T-helper 2 cell treated with Interferon-gamma antibody and Interleukin-4, amounts not matched to agents 5 μg/mL and 100 μg/mL, for 36 hours (primary cell): ENCODE data around the gene BAX.
A peak's percentile ranks its signal among the peaks of the same experiment; 100 is the strongest.

ENCODE experiments used
- DNase-seq: peaks from one replicate; pipeline ENCODE4 v3.0.0; 2021; ENCODE audit warnings: low spot score
- H3K27ac Mint-ChIP-seq: one replicate; pipeline ENCODE4 v1.8.0; 2021; ENCODE audit warnings: mild to moderate bottlenecking, mixed read lengths
- H3K27me3 Mint-ChIP-seq: one replicate; pipeline ENCODE4 v1.8.0; 2021; ENCODE audit warnings: low read depth, mixed read lengths
- H3K36me3 Mint-ChIP-seq: one replicate; pipeline ENCODE4 v1.8.0; 2021; ENCODE audit warnings: low read depth, mixed read lengths
- H3K4me1 Mint-ChIP-seq: one replicate; pipeline ENCODE4 v1.8.0; 2021; ENCODE audit warnings: low read depth, mixed read lengths
- H3K4me3 Mint-ChIP-seq: one replicate; pipeline ENCODE4 v1.8.0; 2022; ENCODE audit warnings: mild to moderate bottlenecking, moderate library complexity, mixed read lengths
- H3K9me3 Mint-ChIP-seq: one replicate; pipeline ENCODE4 v1.8.0; 2021; ENCODE audit warnings: mixed read lengths

Gene BAX

GRCh38 chr19:48962029-48962848 is 7.6 kb downstream of the BAX start:
- Mint-ChIP-seq H3K27ac (peak overlapping the region; percentile 93), H3K27me3 (no peaks in the 10 kb centered on the region), H3K4me1 (peaks cover 52% of the 10 kb centered on the region), H3K4me3 (peak overlapping the region; percentile 85), H3K36me3 (peaks cover 45% of the 10 kb centered on the region), H3K9me3 (no peaks in the 10 kb centered on the region)
- peak; percentile 42 for DNase-seq

GRCh38 chr19:48962849-48963165 is 8.1 kb downstream of the BAX start:
- Mint-ChIP-seq H3K36me3 (peaks cover 43% of the 10 kb centered on the region), H3K4me3 (peak overlapping the region; percentile 85), H3K9me3 (no peaks in the 10 kb centered on the region), H3K27me3 (no peaks in the 10 kb centered on the region), H3K4me1 (peaks cover 51% of the 10 kb centered on the region), H3K27ac (peak overlapping the region; percentile 93)
- DNase-seq = no peak

GRCh38 chr19:48963371-48964204 is 8.9 kb downstream of the BAX start:
- H3K36me3 Mint-ChIP-seq = peaks cover 42% of the 10 kb centered on the region

GRCh38 chr19:48964205-48965039 is 9.7 kb downstream of the BAX start:
- peak; percentile 10 for DNase-seq
- Mint-ChIP-seq H3K4me1 (peaks cover 48% of the 10 kb centered on the region), H3K4me3 (peak overlapping the region; percentile 85), H3K36me3 (peaks cover 44% of the 10 kb centered on the region), H3K27me3 (no peaks in the 10 kb centered on the region), H3K27ac (peak overlapping the region; percentile 93), H3K9me3 (no peaks in the 10 kb centered on the region)

More at GRCh38 chr19:48963371-48964204, 8.9 kb downstream of the BAX start:
- peak overlapping the region; percentile 93 for H3K27ac Mint-ChIP-seq
- peaks cover 49% of the 10 kb centered on the region for H3K4me1 Mint-ChIP-seq
- H3K27me3 Mint-ChIP-seq = no peaks in the 10 kb centered on the region
- no peaks in the 10 kb centered on the region for H3K9me3 Mint-ChIP-seq
- peak overlapping the region; percentile 85 for H3K4me3 Mint-ChIP-seq
- peak; percentile 73 for DNase-seq

- peaks cover 42% of the 10 kb centered on the region for H3K36me3 Mint-ChIP-seq
- DNase-seq = peak; percentile 94
- H3K27me3 Mint-ChIP-seq = no peaks in the 10 kb centered on the region
- peak within 1 kb of the TSS; percentile 93 for H3K27ac Mint-ChIP-seq
- H3K4me1 Mint-ChIP-seq = peaks cover 43% of the 10 kb centered on the region
- no peaks in the 10 kb centered on the region for H3K9me3 Mint-ChIP-seq
- H3K4me3 Mint-ChIP-seq = peak within 1 kb of the TSS; percentile 85
Measured at GRCh38 chr19:48965040-48965805, 10.5 kb downstream of the BAX start, which contains the start of gene FTL. FTL (plus strand) TSS chr19:48965309; CDS start chr19:48965508, 199 bp downstream.

GRCh38 chr19:48965806-48966540 is 11.3 kb downstream of the BAX start:
- Mint-ChIP-seq H3K9me3 (no peaks in the 10 kb centered on the region), H3K27me3 (no peaks in the 10 kb centered on the region), H3K36me3 (peaks cover 43% of the 10 kb centered on the region), H3K4me1 (peaks cover 44% of the 10 kb centered on the region), H3K4me3 (peak overlapping the region; percentile 85), H3K27ac (peak overlapping the region; percentile 93)
- DNase-seq = peak; percentile 89

GRCh38 chr19:48966541-48967345 is 12.1 kb downstream of the BAX start:
- Mint-ChIP-seq H3K27ac (peak overlapping the region; percentile 93), H3K4me3 (peak overlapping the region; percentile 85), H3K9me3 (no peaks in the 10 kb centered on the region), H3K4me1 (peaks cover 41% of the 10 kb centered on the region), H3K36me3 (peaks cover 39% of the 10 kb centered on the region), H3K27me3 (no peaks in the 10 kb centered on the region)
- DNase-seq = no peak

- peak overlapping the region; percentile 26 for H3K27ac Mint-ChIP-seq
Measured at GRCh38 chr19:48967346-48968178, 12.9 kb downstream of the BAX start.

GRCh38 chr19:48968179-48968661 is 13.5 kb downstream of the BAX start:
- Mint-ChIP-seq H3K4me3 (no peak overlapping the region), H3K4me1 (peaks cover 32% of the 10 kb centered on the region), H3K27ac (peak overlapping the region; percentile 24), H3K27me3 (no peaks in the 10 kb centered on the region), H3K36me3 (peaks cover 37% of the 10 kb centered on the region), H3K9me3 (no peaks in the 10 kb centered on the region)
- no peak for DNase-seq

More at GRCh38 chr19:48967346-48968178, 12.9 kb downstream of the BAX start:
- peaks cover 34% of the 10 kb centered on the region for H3K36me3 Mint-ChIP-seq
- DNase-seq = no peak
- H3K27me3 Mint-ChIP-seq = no peaks in the 10 kb centered on the region
- peaks cover 35% of the 10 kb centered on the region for H3K4me1 Mint-ChIP-seq
- H3K4me3 Mint-ChIP-seq = peak overlapping the region; percentile 24
- H3K9me3 Mint-ChIP-seq = no peaks in the 10 kb centered on the region

GRCh38 chr19:48968813-48969218 is 14.1 kb downstream of the BAX start:
- H3K27me3 Mint-ChIP-seq = no peaks in the 10 kb centered on the region
- H3K4me3 Mint-ChIP-seq = no peak overlapping the region
- peaks cover 37% of the 10 kb centered on the region for H3K36me3 Mint-ChIP-seq
- no peaks in the 10 kb centered on the region for H3K9me3 Mint-ChIP-seq
- no peak overlapping the region for H3K27ac Mint-ChIP-seq
- H3K4me1 Mint-ChIP-seq = peaks cover 28% of the 10 kb centered on the region
- DNase-seq = no peak
